MM.1S (cell line): ENCODE data around the gene IQGAP1.

Experiments used
- EZH2 ChIP-seq: fragments of 300-600 bp; sonication (generic); optimal IDR thresholded peaks from 2 replicates; pipeline ENCODE3; 2017; ENCODE audit warnings: low read depth, mild to moderate bottlenecking, antibody characterized with exemption, low read length, mixed read lengths
- EZH2phosphoT487 ChIP-seq: fragments of 300-600 bp; sonication (generic); IDR thresholded peaks from 2 replicates; pipeline ENCODE4 v1.6.1; 2018; ENCODE audit warnings: antibody characterized with exemption, low read length
- TF ChIP-seq, protein P1 (sequence below): fragments of 300-600 bp; sonication (generic); IDR thresholded peaks from 2 replicates; pipeline ENCODE4 v1.5.1; 2016; ENCODE audit warnings: antibody characterized with exemption, low read length, mixed read lengths

DNA sequence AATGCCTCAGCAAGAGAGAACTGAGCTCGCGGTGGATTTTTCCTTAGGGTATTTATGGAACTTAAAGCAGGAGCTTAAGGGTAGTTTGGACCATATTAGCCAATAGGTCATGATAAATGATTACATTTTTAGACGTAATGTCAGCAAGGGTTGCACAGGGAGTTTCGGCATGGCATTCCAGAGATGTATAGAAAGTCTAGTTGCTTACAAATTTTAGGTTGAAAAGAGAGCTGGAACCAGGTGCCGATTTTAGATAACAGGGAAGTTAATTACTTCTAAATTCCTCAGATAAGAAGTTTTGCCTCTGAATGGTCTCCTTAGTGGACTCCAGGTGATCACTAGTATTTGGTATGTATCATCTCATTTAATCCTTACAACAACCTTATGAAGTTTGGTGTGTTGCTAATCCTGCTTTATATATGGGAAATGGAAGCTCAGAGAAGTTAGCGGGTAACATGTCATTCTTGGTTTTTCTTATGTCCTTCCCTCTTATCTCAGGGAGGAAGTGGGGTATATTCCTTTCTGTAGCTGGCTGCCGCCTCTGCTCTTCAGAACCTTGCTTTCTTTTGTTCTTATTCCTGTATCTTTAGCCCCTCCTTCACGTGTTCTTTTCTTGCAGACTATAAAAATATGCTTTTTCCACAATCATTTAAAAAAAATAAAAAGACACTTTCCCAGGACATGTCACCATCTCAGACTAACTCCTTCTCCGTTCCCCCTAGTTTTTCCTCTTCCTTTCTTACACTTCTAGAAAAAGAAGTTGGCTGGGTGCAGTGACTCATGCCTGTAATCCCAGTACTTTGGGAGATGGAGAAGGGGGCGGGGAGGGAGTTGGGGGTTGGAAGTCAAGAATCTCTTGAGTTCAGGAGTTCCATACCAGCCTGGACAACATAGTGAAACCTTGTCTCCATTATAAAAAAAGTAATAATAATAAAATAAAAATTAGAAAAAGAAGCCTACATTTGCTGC lies 25.7 kb downstream of the IQGAP1 start:
- TF ChIP-seq, protein P1, sequence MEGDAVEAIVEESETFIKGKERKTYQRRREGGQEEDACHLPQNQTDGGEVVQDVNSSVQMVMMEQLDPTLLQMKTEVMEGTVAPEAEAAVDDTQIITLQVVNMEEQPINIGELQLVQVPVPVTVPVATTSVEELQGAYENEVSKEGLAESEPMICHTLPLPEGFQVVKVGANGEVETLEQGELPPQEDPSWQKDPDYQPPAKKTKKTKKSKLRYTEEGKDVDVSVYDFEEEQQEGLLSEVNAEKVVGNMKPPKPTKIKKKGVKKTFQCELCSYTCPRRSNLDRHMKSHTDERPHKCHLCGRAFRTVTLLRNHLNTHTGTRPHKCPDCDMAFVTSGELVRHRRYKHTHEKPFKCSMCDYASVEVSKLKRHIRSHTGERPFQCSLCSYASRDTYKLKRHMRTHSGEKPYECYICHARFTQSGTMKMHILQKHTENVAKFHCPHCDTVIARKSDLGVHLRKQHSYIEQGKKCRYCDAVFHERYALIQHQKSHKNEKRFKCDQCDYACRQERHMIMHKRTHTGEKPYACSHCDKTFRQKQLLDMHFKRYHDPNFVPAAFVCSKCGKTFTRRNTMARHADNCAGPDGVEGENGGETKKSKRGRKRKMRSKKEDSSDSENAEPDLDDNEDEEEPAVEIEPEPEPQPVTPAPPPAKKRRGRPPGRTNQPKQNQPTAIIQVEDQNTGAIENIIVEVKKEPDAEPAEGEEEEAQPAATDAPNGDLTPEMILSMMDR, result no peak
- TF ChIP-seq EZH2phosphoT487 (no peak), EZH2 (no peak)
